ENCODE measurements around the gene GPR156.
A peak's percentile ranks its signal among the peaks of the same experiment; 100 is the strongest.

DNA sequence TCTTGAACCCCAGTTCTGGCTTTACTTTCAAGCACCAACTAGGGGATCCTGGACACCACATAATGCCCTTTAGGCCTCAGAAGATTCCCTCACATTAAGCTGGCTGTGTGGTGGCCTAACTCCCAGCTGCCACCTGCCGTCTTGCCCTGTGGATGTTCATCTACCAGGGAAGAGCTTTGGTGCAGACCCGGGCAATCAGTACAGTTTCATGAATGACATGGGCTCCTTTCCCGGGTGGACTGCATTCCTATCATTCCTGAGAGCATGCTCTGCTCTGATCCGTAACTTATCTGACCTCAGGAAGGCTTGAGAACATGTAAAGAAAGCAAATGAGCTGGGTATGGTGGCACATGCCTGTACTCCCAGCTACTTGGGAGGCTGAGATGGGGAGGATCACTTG, 140.8 kb downstream of the GPR156 start:
- TF ChIP-seq CTCF (optimal IDR thresholded peaks at IDR 0.05 in 1 of 3, IDR thresholded peaks at IDR 0.05 in 1 of 3, conservative IDR thresholded peaks at IDR 0.05 in 1 of 3; ENCODE audit: extremely low read depth in 1 of 3, insufficient read depth in 2 of 3, low read length in 3 of 3) (peak in 1 of 3 experiments; percentile 67), EZH2 (IDR thresholded peaks at IDR 0.05; ENCODE audit: low read length) (no peak)

All from keratinocyte (primary cell).